Memory B cell (primary cell): ENCODE measurements around the gene ST6GALNAC6.
"Not testable (repeated sequence)": the region's sequence is repeated elsewhere in the genome, so short reads cannot be mapped to it uniquely, and the experiment has no call there.

Experiments
- ATAC-seq: fragments of 150-1000 bp; cut with Tn5 transposase; 2 replicates; pipeline ENCODE4 v1.10.0; 2021; ENCODE audit warnings: low read depth, mild to moderate bottlenecking, moderate library complexity
- DNase-seq, 2 donors: peaks; one replicate each; pipeline ENCODE4 v3.0.0; 2022; ENCODE audit warnings: low spot score in 2 of 2
- H3K27ac Mint-ChIP-seq: one replicate; pipeline ENCODE4 v1.8.0; 2022; ENCODE audit warnings: mild to moderate bottlenecking, moderate library complexity, mixed read lengths
- H3K27me3 Mint-ChIP-seq: one replicate; pipeline ENCODE4 v1.8.0; 2022; ENCODE audit warnings: mixed read lengths
- H3K36me3 Mint-ChIP-seq: one replicate; pipeline ENCODE4 v1.8.0; 2022; ENCODE audit warnings: mild to moderate bottlenecking, mixed read lengths
- H3K4me1 Mint-ChIP-seq: one replicate; pipeline ENCODE4 v1.8.0; 2022; ENCODE audit warnings: mixed read lengths
- H3K4me3 Mint-ChIP-seq: one replicate; pipeline ENCODE4 v1.8.0; 2022; ENCODE audit warnings: mild to moderate bottlenecking, moderate library complexity, mixed read lengths
- H3K9me3 Mint-ChIP-seq: one replicate; pipeline ENCODE4 v1.8.0; 2022; ENCODE audit warnings: mixed read lengths

ST6GALNAC6 gene

DNA sequence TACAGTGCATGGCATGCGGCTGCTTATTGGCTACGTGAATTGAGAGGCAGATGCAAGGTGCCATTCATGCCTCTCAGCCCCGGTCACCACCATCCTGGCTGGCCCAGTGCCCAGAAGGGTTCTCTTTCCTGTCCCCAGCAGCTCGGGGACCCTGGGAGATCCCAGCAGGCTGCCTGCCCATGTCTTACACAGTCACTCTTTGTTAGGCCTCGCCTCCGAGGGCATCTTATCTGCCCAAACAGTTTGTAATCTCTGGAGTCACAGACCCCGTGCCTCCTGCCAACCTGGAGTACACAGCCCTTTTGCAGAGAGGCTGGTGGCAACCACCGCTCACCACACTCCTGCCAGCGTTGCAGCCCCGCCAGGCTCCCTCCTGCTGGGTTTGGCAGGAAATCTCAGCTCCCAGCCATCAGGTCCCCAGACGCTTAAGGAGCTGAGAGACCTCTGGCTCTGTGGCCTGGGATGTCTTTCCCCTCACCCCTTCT, 14.9 kb downstream of the ST6GALNAC6 start:
- ATAC-seq = no peak
- no peak for DNase-seq
- H3K4me3 Mint-ChIP-seq = no peak overlapping the region
- H3K4me1 Mint-ChIP-seq = peaks cover 16% of the 10 kb centered on the region
- H3K27ac Mint-ChIP-seq = no peak overlapping the region
- H3K9me3 Mint-ChIP-seq = no peaks in the 10 kb centered on the region
- H3K27me3 Mint-ChIP-seq = no peaks in the 10 kb centered on the region
- peaks cover 13% of the 10 kb centered on the region for H3K36me3 Mint-ChIP-seq

- no peak overlapping the region for H3K27ac Mint-ChIP-seq
- ATAC-seq = no peak
- no peaks in the 10 kb centered on the region for H3K27me3 Mint-ChIP-seq
- peaks cover 18% of the 10 kb centered on the region for H3K4me1 Mint-ChIP-seq
- H3K9me3 Mint-ChIP-seq = no peaks in the 10 kb centered on the region
- no peak for DNase-seq
- H3K4me3 Mint-ChIP-seq = no peak overlapping the region
- peaks cover 13% of the 10 kb centered on the region for H3K36me3 Mint-ChIP-seq
These were observed 15.4 kb downstream of the ST6GALNAC6 start for GRCh38 chr9:127883959-127884358.

DNA sequence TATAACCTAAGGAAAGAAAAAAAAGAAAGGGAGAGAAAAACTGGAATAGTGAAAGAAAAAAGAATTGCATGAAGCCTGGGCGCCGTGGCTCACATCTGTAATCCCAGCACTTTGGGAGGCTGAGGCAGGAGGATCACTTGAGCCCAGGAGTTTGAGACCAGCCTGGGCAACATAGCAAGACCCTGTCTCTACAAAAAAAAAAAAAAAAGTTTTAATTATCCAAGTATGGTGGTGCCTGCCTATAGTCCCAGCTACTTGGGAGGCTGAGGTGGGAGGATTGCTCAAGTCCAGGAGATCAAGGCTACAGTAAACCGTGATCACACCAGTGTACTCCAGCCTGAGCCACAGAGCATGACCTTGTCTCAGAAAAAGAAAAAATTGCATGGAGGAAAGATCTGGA, 17.7 kb downstream of the ST6GALNAC6 start:
- not testable (repeated sequence) for H3K27ac Mint-ChIP-seq, H3K4me3 Mint-ChIP-seq, H3K27me3 Mint-ChIP-seq, H3K9me3 Mint-ChIP-seq, H3K36me3 Mint-ChIP-seq, DNase-seq, ATAC-seq
- peaks cover 25% of the 10 kb centered on the region for H3K4me1 Mint-ChIP-seq

- H3K27ac Mint-ChIP-seq = no peak overlapping the region
- ATAC-seq = peak; percentile 80
These were observed 19.3 kb downstream of the ST6GALNAC6 start for GRCh38 chr9:127880143-127880542.

GRCh38 chr9:127878652-127879390, 20.6 kb downstream of the ST6GALNAC6 start:
- Mint-ChIP-seq H3K4me3 (no peak overlapping the region), H3K4me1 (peaks cover 21% of the 10 kb centered on the region), H3K9me3 (no peaks in the 10 kb centered on the region), H3K27ac (no peak overlapping the region), H3K36me3 (peaks cover 2% of the 10 kb centered on the region), H3K27me3 (peaks cover 5% of the 10 kb centered on the region)
- DNase-seq = no peak
- no peak for ATAC-seq

More at GRCh38 chr9:127880143-127880542, 19.3 kb downstream of the ST6GALNAC6 start:
- H3K9me3 Mint-ChIP-seq = no peaks in the 10 kb centered on the region
- DNase-seq = no peak
- H3K4me1 Mint-ChIP-seq = peaks cover 27% of the 10 kb centered on the region
- peaks cover 2% of the 10 kb centered on the region for H3K36me3 Mint-ChIP-seq
- no peak overlapping the region for H3K4me3 Mint-ChIP-seq
- peaks cover 5% of the 10 kb centered on the region for H3K27me3 Mint-ChIP-seq

GRCh38 chr9:127878001-127878651, 21.3 kb downstream of the ST6GALNAC6 start:
- Mint-ChIP-seq H3K4me3 (peak overlapping the region; percentile 59), H3K36me3 (peaks cover 2% of the 10 kb centered on the region), H3K9me3 (no peaks in the 10 kb centered on the region), H3K27ac (no peak overlapping the region), H3K4me1 (peaks cover 21% of the 10 kb centered on the region), H3K27me3 (peaks cover 5% of the 10 kb centered on the region)
- DNase-seq = no peak
- ATAC-seq = no peak

DNA sequence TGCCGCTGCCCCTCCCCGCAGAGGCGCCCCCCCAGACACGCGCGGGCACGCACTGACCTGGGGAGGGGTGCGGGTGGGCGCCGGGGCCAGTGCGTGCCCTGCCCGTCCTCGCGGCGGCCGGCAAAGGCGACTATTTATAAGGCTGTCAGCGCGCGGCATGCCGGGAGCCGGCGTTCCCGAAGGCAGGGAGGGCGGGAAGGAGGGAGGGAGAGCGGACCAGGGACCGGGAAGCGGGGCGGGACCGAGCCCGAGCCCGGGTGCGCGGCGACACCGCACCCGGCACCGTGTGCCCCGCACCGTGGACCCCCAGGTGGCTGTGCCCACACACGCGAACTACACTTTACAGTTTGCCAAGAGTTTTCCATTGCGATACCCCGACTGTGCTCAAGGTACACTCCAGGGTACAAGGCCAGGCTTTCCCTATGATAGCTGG, 21.8 kb downstream of the ST6GALNAC6 start, which contains the start of gene AK1:
Gene AK1 (minus strand): TSS at position 110 of the 433 bp plus-strand sequence. CDS start 3,058 bp downstream, outside the sequence.
- H3K36me3 Mint-ChIP-seq = peaks cover 2% of the 10 kb centered on the region
- DNase-seq (no peak), ATAC-seq (no peak)
- no peak within 1 kb of the TSS for H3K27ac Mint-ChIP-seq
- peaks cover 20% of the 10 kb centered on the region for H3K4me1 Mint-ChIP-seq
- peaks cover 5% of the 10 kb centered on the region for H3K27me3 Mint-ChIP-seq
- H3K9me3 Mint-ChIP-seq = no peaks in the 10 kb centered on the region
- H3K4me3 Mint-ChIP-seq = peak within 1 kb of the TSS; percentile 59

GRCh38 chr9:127876764-127877562, 22.4 kb downstream of the ST6GALNAC6 start:
- no peak for ATAC-seq

DNA sequence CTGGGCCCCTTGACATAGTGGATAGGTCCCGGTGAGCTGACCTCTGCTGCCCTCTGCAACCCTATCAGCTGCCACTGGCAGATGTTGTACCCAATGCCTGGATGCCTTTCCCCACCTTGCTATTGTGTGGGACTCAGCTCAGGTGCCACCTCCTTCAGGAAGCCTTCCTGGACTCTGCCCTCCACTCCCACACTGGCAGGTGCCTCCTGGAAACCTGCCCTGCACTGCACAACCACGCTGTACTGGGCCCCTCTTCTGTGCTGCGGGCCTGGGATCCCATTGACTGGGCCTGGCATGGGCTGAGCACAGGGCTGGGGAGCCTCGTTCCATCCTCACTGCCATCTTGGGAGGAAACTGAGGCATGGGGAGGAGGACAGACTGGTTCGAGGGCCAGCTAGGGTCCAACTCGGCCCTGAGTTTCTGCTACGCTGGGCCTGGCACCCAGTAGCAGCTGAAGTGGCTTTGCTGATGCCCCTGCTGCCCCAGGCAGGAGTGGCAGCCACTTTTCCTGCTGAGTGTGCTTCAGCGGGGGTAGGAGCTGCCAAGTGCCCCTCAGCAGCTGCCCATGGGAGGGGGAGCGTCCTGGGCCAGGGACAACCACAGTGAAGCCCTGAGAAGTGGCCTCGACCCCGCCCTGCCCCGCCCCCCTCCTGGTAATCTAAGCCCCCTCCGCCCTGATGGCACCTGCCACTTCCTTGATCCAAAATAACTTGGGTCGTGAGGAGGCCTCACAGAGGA, 23.2 kb downstream of the ST6GALNAC6 start:
- no peak for ATAC-seq
- Mint-ChIP-seq H3K36me3 (no peaks in the 10 kb centered on the region), H3K27me3 (peaks cover 5% of the 10 kb centered on the region), H3K27ac (no peak overlapping the region), H3K9me3 (no peaks in the 10 kb centered on the region), H3K4me3 (no peak overlapping the region), H3K4me1 (peaks cover 16% of the 10 kb centered on the region)
- no peak for DNase-seq

More at GRCh38 chr9:127876764-127877562, 22.4 kb downstream of the ST6GALNAC6 start:
- H3K4me1 Mint-ChIP-seq = peaks cover 16% of the 10 kb centered on the region
- DNase-seq = no peak
- H3K9me3 Mint-ChIP-seq = no peaks in the 10 kb centered on the region
- peaks cover 5% of the 10 kb centered on the region for H3K27me3 Mint-ChIP-seq
- H3K36me3 Mint-ChIP-seq = no peaks in the 10 kb centered on the region
- H3K27ac Mint-ChIP-seq = no peak overlapping the region
- H3K4me3 Mint-ChIP-seq = peak overlapping the region; percentile 49

DNA sequence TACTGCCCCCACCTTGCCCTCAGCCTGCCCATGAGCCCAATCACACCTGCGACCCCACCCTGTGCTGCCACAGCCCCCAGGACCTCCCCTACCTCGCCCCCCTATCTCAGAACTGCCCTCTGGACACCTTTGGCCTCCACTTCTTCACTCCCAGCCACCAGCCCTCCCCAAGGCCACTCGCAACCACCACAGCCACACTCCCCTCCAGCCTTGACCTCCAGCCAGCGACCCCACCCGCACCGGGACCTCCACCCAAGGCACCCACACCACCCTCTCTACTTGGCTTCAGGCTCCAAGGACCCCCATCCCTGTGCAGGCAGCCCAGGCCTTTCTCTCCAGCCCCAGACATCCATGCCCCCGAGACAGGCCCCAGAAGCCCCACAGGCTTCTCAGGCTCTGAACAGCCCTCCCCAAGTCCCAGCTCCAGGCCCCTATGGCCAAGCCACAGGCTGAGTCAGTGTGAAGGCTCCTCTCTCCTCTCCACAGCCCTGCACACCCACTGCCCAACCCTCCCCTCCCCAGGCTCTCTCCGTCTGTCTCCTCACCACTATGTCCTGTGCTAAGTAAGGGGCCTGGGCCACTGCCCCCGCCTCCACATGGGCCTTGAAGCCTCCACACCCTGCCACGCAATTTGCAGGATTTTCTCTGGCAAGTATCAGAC, 24.0 kb downstream of the ST6GALNAC6 start:
- Mint-ChIP-seq H3K27me3 (peaks cover 5% of the 10 kb centered on the region), H3K4me3 (no peak overlapping the region), H3K36me3 (no peaks in the 10 kb centered on the region), H3K4me1 (peaks cover 16% of the 10 kb centered on the region), H3K9me3 (no peaks in the 10 kb centered on the region), H3K27ac (no peak overlapping the region)
- ATAC-seq = no peak
- DNase-seq = no peak

- DNase-seq (no peak), ATAC-seq (no peak)
- Mint-ChIP-seq H3K4me1 (peaks cover 16% of the 10 kb centered on the region), H3K9me3 (no peaks in the 10 kb centered on the region), H3K4me3 (no peak overlapping the region), H3K36me3 (no peaks in the 10 kb centered on the region), H3K27ac (no peak overlapping the region), H3K27me3 (peaks cover 5% of the 10 kb centered on the region)
These were observed 24.8 kb downstream of the ST6GALNAC6 start for GRCh38 chr9:127874301-127875221.

DNA sequence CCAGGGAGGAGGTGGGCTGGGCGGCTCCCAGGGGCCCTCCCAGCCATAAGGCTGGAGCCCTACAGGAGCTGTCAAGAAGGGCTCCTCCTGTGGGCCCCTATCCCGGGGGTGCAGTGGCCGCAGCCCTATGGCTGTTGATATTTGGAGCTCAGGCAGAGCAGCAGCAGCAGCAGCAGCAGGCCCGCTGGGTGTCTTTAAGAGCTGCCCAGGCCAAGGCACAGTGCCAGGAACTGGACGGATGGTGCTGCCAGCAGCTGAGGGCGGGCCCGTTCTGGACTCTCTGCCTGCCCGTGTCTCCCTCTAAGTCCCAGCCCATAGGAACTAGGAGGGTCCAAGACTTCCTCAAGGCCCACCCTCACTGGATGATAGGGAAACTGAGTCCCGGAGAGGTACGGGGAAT, 25.5 kb downstream of the ST6GALNAC6 start:
- no peak overlapping the region for H3K4me3 Mint-ChIP-seq
- H3K36me3 Mint-ChIP-seq = no peaks in the 10 kb centered on the region
- DNase-seq (no peak), ATAC-seq (no peak)
- no peak overlapping the region for H3K27ac Mint-ChIP-seq
- no peaks in the 10 kb centered on the region for H3K9me3 Mint-ChIP-seq
- H3K27me3 Mint-ChIP-seq = peaks cover 5% of the 10 kb centered on the region
- H3K4me1 Mint-ChIP-seq = peaks cover 13% of the 10 kb centered on the region
